Mammary epithelial cell (primary cell): ENCODE results near the gene IL4R.
"Not testable (repeated sequence)": the region's sequence is repeated elsewhere in the genome, so short reads cannot be mapped to it uniquely, and the experiment has no call there.

Experiments
- EZH2 ChIP-seq: IDR thresholded peaks from 2 replicates; pipeline ENCODE4 v1.6.1; 2012; ENCODE audit warnings: low read length, inconsistent platforms, borderline replicate concordance
- TF ChIP-seq, protein P1 (sequence below), 2 donors: IDR thresholded peaks in 1 of 2; conservative IDR thresholded peaks in 1 of 2; 2 replicates each; pipeline ENCODE4 v1.5.1; 2011 to 2012; ENCODE audit warnings: inconsistent platforms in 2 of 2, low read length in 2 of 2, mild to moderate bottlenecking in 2 of 2, control low read depth in 1 of 2, low read depth in 1 of 2; ENCODE audit not compliant: insufficient read depth in 1 of 2; ENCODE audit errors: extremely low read depth in 1 of 2

- TF ChIP-seq, protein P1, sequence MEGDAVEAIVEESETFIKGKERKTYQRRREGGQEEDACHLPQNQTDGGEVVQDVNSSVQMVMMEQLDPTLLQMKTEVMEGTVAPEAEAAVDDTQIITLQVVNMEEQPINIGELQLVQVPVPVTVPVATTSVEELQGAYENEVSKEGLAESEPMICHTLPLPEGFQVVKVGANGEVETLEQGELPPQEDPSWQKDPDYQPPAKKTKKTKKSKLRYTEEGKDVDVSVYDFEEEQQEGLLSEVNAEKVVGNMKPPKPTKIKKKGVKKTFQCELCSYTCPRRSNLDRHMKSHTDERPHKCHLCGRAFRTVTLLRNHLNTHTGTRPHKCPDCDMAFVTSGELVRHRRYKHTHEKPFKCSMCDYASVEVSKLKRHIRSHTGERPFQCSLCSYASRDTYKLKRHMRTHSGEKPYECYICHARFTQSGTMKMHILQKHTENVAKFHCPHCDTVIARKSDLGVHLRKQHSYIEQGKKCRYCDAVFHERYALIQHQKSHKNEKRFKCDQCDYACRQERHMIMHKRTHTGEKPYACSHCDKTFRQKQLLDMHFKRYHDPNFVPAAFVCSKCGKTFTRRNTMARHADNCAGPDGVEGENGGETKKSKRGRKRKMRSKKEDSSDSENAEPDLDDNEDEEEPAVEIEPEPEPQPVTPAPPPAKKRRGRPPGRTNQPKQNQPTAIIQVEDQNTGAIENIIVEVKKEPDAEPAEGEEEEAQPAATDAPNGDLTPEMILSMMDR (conservative IDR thresholded peaks at IDR 0.05 in 1 of 2, IDR thresholded peaks at IDR 0.05 in 1 of 2; ENCODE audit: extremely low read depth in 1 of 2, insufficient read depth in 1 of 2, low read depth in 1 of 2, low read length in 2 of 2) = not testable (repeated sequence)
- TF ChIP-seq EZH2 = not testable (repeated sequence)
Measured at GRCh38 chr16:27274424-27274874, 39.3 kb upstream of the IL4R start.
